GM12875 (cell line): ENCODE data around the gene EVX1.

Source experiments
- H3K4me3 ChIP-seq: one replicate; pipeline ENCODE4 v1.5.1; 2011; ENCODE audit warnings: low read depth, low read length, control low read depth
- TF ChIP-seq, protein P1 (sequence below): IDR thresholded peaks from 2 replicates; pipeline ENCODE4 v1.5.1; 2011; ENCODE audit warnings: low read depth, mild to moderate bottlenecking, control low read depth, inconsistent platforms, low read length, moderate library complexity, borderline replicate concordance; ENCODE audit not compliant: insufficient read depth

EVX1 gene

DNA sequence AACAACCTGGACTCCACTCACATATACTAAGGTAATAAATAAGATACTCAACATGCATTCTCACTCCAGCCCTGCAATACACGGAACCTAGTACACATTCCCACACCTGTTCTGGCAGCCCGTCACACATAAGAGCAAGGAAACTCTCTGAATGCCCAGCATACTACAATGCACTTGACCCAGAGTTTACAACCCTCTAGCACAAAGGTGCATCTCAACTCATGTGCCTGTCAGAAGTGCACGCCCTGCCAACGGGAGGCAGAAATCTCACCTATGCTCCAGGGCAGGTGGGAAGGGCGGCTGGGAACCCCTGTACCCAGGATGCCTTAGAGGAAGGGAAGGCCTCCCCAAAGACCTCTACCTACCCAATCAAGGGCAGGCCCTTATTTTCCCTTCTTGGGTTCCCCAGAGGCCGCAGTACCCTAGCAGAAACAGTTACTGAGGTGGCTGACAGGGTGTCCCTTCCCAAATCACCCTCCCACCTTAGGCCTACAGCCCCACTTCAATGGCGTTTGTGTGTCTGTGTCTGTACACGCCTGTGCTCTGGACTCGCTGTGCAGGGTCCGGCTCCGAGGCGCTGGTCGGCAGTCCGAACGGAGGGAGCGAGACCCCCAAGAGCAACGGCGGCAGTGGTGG, 2.0 kb downstream of the EVX1 start:
- no peak overlapping the region for H3K4me3 ChIP-seq
- TF ChIP-seq, protein P1, sequence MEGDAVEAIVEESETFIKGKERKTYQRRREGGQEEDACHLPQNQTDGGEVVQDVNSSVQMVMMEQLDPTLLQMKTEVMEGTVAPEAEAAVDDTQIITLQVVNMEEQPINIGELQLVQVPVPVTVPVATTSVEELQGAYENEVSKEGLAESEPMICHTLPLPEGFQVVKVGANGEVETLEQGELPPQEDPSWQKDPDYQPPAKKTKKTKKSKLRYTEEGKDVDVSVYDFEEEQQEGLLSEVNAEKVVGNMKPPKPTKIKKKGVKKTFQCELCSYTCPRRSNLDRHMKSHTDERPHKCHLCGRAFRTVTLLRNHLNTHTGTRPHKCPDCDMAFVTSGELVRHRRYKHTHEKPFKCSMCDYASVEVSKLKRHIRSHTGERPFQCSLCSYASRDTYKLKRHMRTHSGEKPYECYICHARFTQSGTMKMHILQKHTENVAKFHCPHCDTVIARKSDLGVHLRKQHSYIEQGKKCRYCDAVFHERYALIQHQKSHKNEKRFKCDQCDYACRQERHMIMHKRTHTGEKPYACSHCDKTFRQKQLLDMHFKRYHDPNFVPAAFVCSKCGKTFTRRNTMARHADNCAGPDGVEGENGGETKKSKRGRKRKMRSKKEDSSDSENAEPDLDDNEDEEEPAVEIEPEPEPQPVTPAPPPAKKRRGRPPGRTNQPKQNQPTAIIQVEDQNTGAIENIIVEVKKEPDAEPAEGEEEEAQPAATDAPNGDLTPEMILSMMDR, result no peak

DNA sequence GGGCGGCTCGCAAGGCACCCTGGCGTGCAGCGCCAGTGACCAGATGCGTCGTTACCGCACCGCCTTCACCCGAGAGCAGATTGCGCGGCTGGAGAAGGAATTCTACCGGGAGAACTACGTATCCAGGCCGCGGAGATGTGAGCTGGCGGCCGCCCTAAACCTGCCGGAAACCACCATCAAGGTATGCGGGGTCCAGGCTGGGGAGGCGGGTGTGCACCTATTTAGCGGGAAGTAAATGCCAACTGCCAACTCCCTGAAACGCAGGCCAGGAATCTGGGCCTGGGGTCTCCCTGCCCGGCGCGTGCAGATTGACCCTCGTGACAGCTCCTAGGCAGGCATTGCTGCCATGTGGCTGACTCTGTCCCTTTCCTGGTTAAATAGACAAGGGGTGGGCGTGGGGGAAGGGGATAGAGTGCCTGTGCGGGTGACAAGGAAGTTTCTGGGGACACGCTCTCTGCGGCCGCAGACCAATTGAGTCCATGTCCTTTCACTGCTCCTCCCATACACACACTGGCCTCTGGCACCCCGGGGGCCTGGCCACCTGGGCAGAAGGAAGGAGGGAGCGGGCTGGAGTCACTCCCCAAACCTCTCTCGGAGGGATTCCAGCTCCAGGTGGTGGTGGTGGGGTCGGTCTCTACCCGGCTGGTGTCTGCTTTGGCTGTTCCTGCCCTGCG, 2.7 kb downstream of the EVX1 start:
- H3K4me3 ChIP-seq, result no peak overlapping the region
- TF ChIP-seq, protein P1, result no peak

DNA sequence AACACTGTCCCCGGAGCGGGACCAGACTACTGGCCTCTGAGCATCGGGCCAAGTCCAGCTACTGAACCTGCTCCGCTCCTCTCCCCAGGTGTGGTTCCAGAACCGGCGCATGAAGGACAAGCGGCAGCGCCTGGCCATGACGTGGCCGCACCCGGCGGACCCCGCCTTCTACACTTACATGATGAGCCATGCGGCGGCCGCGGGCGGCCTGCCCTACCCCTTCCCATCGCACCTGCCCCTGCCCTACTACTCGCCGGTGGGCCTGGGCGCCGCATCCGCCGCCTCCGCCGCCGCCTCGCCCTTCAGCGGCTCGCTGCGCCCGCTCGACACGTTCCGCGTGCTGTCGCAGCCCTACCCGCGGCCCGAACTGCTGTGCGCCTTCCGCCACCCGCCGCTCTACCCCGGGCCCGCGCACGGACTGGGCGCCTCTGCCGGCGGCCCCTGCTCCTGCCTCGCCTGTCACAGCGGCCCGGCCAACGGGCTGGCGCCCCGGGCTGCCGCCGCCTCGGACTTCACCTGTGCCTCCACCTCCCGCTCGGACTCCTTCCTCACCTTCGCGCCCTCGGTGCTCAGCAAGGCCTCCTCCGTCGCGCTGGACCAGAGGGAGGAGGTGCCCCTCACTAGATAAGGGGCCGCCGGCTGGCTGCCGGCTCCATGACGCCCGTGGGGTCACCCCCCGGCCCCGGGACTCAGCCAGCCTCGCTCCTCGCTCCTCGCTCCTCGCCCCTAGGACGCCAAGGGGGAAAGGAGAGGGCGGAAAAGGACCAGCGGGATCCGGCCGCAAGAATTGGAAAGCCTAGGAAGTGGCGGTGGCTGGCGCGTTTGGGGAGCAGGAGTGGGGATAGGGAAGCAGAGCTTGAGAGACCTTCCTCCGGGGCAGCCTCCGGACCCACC, 3.4 kb downstream of the EVX1 start:
- TF ChIP-seq, protein P1, result no peak
- no peak overlapping the region for H3K4me3 ChIP-seq

DNA sequence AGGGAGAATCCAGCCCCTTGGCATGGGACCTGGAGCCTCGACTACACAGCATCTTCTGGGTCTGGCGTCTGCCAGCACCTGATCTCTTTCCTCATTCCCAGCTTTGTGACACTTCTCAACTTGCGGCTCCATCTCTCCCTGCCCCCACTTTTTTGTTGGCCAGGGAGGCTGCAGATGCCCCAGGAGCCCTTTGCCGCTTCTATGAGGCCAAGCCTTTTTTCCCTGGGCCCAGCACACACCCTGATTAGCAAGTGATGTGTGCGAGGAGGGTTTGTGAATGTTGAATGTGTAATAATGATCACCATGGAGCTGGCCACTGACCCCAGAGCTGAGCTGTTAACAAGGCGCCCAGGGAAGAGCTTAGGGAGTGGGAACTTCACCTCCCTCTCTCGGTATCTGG, 4.4 kb downstream of the EVX1 start:
- no peak overlapping the region for H3K4me3 ChIP-seq

DNA sequence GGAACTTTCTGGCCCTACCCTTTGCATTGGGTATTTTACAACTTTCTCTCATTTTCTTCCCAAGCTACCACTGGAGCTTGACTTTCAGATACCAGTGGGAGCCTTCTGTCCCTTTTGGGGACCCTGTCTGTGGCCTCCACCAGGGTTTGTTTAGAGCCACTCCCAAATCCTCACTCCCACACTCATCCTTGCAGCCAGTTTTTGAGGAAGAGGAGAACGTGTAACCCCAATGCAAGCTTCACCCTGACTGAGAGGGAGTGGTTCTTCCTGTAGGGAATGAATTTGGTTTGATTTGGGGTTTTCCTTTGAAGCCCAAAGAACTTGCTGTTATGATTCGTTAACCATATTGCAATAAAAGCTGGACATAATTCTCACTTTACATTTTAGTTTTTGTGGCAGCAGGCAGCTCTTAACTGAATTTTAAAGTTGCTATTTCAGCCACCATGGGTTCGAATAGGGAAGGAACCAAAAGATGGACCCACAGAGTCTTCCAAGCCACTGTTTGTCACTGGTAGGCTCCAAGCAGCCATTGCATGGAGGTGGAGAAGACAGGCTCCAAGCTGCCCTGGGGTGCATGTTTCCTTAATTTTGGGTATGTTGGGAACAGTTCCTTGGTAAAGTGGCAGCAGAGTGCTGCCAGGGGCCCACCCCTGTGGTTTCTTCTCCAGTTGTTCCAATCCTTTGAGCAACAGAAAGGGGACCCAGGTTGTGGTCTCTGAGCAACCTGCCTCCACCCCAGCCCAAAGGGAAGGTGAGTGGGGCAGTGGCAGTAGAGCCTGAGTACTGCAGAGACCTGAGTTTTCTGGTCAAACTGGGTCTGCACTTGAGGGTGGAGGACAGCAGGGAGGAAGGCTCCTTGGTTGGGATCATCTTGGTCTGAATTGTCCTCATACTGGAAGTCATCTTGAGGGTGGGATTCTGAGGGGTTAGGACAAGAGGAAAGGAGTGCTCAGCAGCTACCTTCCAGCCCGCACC, 5.1 kb downstream of the EVX1 start:
- H3K4me3 ChIP-seq, result no peak overlapping the region
- TF ChIP-seq, protein P1, result no peak

More for the DNA sequence above, 4.4 kb downstream of the EVX1 start:
- TF ChIP-seq, protein P1, result no peak

DNA sequence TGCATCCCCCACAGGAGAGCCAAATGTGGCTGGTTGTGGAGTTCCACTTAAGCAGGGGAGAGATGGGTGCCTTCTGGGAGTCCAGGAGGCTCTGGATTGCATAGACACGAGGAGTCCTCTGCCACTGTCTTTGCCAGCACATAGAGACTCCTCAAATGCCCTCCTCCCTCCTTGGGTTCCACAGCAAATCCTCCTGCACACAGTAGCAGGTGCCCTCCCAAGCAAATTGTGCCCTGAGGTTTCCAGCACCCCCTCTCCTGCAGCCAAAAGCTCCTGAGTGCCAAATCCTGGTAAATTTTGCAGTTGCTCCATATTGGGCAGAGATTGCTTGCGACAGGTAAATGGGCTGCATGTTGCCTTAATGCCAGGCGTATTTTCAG, 5.8 kb downstream of the EVX1 start:
- TF ChIP-seq, protein P1, result no peak
- H3K4me3 ChIP-seq, result no peak overlapping the region
